DND-41 (cell line): ENCODE results near the gene CHD6.

Experiments used
- CTCF ChIP-seq: IDR thresholded peaks from 2 replicates; pipeline ENCODE4 v1.5.1; 2012; ENCODE audit warnings: borderline replicate concordance, low read length, moderate library complexity, mild to moderate bottlenecking; ENCODE audit not compliant: poor library complexity, severe bottlenecking; ENCODE audit errors: extremely low read depth
- EZH2 ChIP-seq: IDR thresholded peaks from 3 replicates; pipeline ENCODE4 v1.6.1; 2012; ENCODE audit warnings: borderline replicate concordance, low read depth, mild to moderate bottlenecking, moderate library complexity, low read length, inconsistent platforms; ENCODE audit not compliant: severe bottlenecking

- no peak for TF ChIP-seq CTCF
- no peak for TF ChIP-seq EZH2
These were observed 244.9 kb downstream of the CHD6 start for GRCh38 chr20:41373251-41373783.
